HG02870 (cell line): ENCODE results near the gene CTNNBL1.

Source experiments
- ATAC-seq: cut with Tn5 transposase; IDR thresholded peaks from one replicate; pipeline ENCODE4 v1.9.1; 2021; ENCODE audit warnings: mild to moderate bottlenecking, moderate library complexity; ENCODE audit not compliant: unreplicated experiment

CTNNBL1 gene

DNA sequence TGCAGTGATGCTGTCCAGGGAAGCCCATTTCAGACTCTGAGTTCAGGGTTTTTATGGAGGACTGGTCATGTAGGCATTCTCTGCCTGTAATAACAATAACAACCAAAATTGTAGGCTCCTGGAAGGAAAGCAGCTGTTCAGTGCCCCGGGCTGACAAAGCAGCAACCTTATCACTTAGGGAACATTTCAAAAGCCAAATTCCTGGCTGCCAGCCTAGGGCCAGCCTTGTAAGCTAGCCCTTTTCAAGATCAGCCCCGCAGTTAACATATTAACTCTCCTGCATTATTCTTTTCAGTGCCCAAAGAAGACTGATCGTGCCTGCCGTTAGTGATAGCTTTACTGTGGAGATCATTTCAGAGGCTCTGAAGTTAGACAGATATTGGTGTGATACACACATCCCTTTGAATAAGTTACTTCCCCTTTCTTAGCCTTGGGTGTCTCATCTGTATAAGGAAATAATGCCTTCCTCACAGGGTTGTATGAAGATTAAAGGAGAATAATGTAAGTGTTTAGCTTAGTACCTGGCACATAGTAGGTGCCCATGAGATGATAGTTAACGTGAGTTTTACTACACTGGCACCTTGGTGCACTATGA lies 44.1 kb downstream of the CTNNBL1 start:
- ATAC-seq, result no peak

- ATAC-seq, result no peak
Measured at GRCh38 chr20:37741055-37741454, 47.2 kb downstream of the CTNNBL1 start.

- no peak for ATAC-seq
Measured at GRCh38 chr20:37741570-37741969, 47.7 kb downstream of the CTNNBL1 start.

DNA sequence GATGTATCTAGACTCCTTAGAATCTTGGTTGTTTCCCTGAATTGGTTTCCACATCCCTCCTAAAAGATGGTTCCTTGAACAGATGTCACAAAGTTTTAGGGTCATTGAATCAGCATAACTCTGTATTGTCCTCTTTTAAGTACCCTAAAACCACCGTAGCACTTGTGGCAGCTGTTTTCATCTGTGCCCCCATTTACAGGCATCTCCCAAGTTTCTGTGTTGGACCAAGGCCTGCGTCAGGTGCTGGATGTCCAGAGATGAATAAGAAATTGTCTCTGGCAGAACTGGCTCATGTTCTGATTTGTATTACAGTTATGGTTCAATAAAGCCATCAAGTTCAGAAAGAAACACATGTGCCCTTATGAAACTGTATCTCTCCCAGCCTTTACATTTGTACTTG lies 48.3 kb downstream of the CTNNBL1 start:
- no peak for ATAC-seq

DNA sequence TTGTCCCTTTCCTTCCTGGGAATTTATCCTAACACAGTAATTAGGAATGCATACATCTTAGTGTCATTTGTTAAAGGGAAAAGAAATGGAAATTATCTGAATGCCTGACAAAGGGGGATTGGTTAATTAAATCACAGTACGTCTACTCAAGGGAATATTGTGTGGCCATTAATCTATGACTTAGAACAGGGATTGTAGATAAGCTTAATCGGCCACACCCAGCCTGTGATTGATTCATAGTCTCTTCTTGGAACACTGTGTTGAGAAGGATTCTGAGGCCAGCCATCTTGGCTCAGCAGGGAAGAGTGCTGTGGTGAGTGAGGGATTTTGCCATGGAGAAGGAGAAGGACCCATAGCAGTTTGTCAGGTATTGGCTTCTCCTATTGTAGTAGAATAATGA lies 50.5 kb downstream of the CTNNBL1 start:
- no peak for ATAC-seq

GRCh38 chr20:37745553-37745952 lies 51.7 kb downstream of the CTNNBL1 start:
- ATAC-seq, result no peak

GRCh38 chr20:37748015-37748414 lies 54.2 kb downstream of the CTNNBL1 start:
- no peak for ATAC-seq

GRCh38 chr20:37749218-37749617 lies 55.4 kb downstream of the CTNNBL1 start:
- ATAC-seq, result no peak

DNA sequence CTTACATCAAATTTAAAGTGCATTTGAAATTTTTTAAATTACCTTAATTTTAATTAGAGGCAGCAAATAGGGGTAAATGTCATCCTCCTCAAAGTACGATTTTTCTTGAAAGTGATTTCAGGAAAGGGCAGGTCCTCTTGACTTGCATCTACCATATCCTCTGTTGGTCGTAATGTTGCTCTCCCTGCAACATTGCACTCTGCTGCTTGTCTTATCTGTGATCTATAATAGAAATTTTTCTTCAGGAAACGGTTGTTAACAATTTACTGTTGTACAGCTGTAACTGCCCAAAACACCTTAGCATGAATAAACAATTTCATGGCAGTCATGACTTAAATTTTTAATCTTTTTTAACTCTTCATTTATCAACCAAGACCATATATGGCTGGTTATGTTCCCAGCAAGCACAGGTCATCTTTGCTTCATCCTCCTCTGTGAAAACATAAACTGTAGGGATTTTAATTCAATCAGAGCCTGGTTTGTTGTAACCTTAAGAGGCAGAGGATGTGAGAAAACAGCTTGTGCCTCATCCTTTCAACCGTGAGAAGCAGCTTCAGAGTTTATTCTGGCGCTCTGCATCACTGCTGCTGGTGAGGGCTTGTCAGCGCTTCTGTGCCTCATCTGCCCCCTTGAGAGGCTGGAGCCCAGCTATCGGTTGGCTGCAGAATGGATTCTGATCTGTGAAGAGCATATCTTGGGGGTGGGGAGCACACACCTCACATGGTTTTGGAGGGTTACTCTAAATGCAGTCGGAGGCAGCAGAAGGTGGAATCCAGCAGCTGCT lies 56.0 kb downstream of the CTNNBL1 start:
- no peak for ATAC-seq

DNA sequence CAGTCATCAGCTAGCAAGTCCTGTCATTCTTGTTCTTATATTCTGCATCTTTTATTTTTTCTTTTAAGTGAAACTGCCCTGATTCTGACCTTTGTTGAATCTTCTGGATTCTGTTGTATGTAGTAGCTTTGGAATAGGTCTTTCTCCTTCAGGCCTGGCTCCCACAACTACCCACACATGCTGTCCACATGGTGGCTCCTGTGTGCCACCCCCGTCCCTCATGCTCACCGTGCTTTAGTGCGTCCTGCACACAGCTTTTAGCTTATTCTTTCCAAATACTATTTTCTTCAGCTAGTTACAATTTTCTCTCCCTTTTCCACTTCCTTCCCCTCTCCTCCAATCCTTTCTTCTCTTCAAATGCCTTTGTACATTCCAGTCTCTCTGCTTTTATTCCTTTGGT lies 61.8 kb downstream of the CTNNBL1 start:
- no peak for ATAC-seq

DNA sequence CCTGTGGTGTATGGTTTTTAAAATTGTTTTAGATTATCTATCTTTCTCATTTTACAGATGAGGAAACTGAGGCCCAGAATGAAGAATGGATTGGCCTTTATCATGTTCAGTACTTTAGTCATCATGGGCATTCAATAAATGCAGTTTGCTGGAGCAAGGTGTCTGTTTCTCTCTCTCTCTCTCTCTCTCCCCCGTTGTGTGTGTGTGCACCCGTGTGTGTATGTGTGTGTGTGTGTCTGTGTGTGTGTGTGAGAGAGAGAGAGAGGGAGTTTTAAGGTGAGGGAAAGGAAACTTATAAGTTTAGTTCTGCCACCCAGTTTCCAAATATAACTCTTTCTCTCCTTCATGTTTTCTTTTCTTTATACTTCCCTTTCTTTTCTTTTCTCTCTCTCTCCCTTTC lies 62.4 kb downstream of the CTNNBL1 start:
- no peak for ATAC-seq

DNA sequence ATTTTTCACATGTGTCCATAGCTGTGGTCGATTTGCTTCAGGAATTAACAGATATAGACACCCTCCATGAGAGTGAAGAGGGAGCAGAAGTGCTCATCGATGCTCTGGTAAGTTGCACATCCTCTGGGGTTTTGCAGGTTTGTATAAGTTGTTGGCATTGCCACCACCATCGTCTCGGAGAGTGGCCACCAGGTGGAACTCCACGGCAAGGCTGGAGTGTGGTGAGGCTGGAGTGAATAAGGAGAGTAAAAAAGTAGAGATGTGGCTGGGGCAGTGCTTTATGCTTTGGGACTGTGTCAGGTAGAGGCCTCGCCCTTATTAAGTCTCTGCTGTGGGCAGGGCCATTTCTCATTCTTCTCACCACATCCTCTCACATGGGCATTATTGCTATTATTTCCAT lies 63.7 kb downstream of the CTNNBL1 start:
- no peak for ATAC-seq

- no peak for ATAC-seq
Measured at GRCh38 chr20:37758332-37758731, 64.5 kb downstream of the CTNNBL1 start.

DNA sequence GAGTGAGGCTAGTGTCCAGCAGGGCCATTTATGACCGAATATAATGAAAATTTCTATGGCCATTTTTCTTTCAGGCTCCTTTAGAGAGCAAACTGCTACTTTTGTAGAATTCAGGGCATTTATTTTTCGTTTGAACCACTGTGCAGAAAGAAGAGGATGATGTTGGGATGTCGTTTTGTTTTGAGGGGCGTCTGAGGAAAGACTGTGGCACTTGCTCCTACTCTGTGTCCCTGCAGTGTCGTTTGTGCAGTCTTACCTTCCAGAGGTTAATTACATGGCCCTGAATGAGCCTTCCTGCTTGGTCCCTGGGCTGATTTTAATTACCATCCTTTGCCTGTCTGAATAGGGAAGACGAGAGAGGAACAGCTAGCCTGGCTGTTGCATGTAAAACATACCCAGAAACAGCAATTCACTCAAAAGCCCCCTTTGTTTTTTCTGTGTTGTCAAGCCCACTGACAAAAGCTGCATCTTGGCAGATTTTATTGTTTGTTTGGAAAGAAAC lies 65.3 kb downstream of the CTNNBL1 start:
- no peak for ATAC-seq

DNA sequence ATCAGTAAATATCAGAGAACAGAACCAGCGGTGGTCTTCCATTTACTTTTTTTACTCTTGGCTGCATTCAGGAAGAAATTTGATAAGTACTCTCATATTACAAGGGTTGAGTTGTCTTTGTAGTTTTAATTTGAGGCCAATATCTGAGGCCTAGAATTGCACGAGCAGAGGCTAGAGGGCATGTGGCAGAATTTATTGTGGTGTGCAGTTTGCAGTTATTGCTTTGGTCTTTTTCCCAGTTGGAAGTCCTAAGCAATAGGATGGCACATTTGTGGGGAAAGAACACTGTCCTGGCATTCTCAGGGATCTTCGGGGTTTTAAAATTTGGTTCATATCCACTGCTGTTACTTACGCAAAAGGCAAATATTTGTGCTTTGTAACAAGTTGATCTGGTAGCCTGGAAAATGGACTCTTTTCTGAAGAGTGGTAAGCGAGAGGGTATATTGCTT lies 66.0 kb downstream of the CTNNBL1 start:
- ATAC-seq, result no peak

DNA sequence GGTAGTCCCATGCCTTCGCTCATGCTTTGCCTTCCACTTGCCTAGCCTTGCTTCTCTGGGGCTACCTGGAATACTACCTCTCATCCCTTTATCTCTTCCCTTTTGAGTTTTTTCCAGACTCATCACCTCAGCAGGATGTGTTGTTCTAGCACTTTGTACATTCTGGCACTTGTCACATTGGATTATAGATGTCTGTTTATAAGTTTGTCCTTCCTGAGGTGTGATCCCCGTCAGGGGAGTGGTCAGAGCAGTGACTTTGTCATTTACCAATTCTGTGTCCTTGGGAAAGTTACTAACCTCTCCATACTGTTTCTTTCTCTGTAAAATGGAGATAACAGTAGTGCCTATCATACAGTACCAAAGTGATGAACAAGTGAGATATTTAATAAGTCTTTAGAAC lies 66.5 kb downstream of the CTNNBL1 start:
- ATAC-seq, result no peak

DNA sequence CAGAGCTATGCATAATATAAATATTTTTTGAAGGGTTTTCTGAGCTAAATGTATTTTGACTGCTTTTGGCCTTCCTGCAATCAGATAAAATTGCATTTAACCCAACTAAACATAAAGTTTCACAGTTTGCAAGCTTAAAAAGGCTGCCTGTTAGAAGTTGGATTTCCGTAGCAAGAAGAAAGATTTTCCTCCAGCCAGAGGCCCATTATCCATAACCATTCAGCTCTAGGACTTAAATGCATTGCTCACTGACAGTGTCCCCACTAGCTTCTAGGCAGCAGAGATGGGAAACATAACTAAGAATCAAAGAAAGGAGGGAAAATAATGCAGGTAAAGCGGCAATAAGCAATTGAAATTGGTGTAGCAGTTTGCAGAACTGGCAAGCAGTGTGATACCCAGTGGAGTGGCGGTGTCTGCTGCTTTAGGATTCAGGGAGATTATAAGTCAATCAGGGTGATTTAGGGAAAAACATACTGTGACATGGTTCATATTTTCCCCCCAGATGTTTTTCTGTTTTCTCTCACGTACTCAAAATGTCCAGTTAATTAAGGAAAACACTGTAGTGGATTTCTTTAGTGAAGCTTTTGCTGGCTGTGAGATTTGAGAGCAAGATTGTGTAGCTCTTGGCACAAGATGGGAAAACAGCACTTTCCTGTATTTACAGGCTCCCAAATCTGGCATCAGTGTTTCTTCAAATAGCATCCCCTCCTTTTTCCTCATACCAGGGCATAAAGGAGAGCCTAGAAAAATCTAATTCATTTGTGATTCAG lies 69.1 kb downstream of the CTNNBL1 start:
- no peak for ATAC-seq

- ATAC-seq, result no peak
Measured at GRCh38 chr20:37764333-37764935, 70.6 kb downstream of the CTNNBL1 start.

- no peak for ATAC-seq
Measured at GRCh38 chr20:37770908-37771307, 77.1 kb downstream of the CTNNBL1 start.

GRCh38 chr20:37773291-37773826 lies 79.5 kb downstream of the CTNNBL1 start:
- no peak for ATAC-seq

GRCh38 chr20:37774156-37774555 lies 80.3 kb downstream of the CTNNBL1 start:
- no peak for ATAC-seq
